ENCODE measurements around the gene LRRC8E. TPM values are rescaled to one million over a fixed set of nuclear protein-coding genes. Genes with fewer than 3 reads are reported as not detected.

The LRRC8E gene
- total and polyA plus RNA-seq, 2 of the 8 experiments (the other 6 are each of a cell fraction or from before 2014, with no cell fraction given): 2.7 to 2.9 TPM

- TF ChIP-seq PHF8 (conservative IDR thresholded peaks at IDR 0.05; ENCODE audit: low read depth, low read length): no peak
Measured at GRCh38 chr19:7904074-7905020, 16.0 kb downstream of the LRRC8E start (continued).

Data from H1 (cell line).